GM23338 (cell line): Measurements from ENCODE around the gene MRPL37. TPM values are rescaled to one million over a fixed set of nuclear protein-coding genes. Genes with fewer than 3 reads are reported as not detected.

Experiments used
- ATAC-seq: fragments of 200-7000 bp; cut with Tn5 transposase; 3 replicates; pipeline ENCODE4 v1.9.1; 2020
- DNase-seq: peaks from one replicate; pipeline ENCODE4 v3.0.0-alpha.2; 2015; ENCODE audit warnings: low spot score
- H2AFZ ChIP-seq: fragments of 200-600 bp; sonication (generic); 2 replicates; pipeline ENCODE4 v1.8.0; 2016; ENCODE audit warnings: antibody characterized with exemption, mild to moderate bottlenecking, moderate library complexity
- H3F3A ChIP-seq: fragments of 200-600 bp; sonication (generic); replicated peaks from 2 replicates; pipeline ENCODE4 v1.8.0; 2017; ENCODE audit warnings: antibody characterized with exemption, mixed run types, low read depth
- H3K27ac ChIP-seq: fragments of 200-600 bp; sonication (generic); 2 replicates; pipeline ENCODE4 v1.6.1; 2016; ENCODE audit warnings: low read depth
- H3K27me3 ChIP-seq: fragments of 200-600 bp; sonication (generic); 2 replicates; pipeline ENCODE4 v1.8.0; 2016; ENCODE audit warnings: mild to moderate bottlenecking, mixed run types, moderate library complexity; ENCODE audit not compliant: insufficient read depth
- H3K36me3 ChIP-seq: fragments of 200-600 bp; sonication (generic); 2 replicates; pipeline ENCODE4 v1.8.0; 2016; ENCODE audit warnings: mild to moderate bottlenecking; ENCODE audit not compliant: insufficient read depth
- H3K4me1 ChIP-seq: fragments of 200-600 bp; sonication (generic); 2 replicates; pipeline ENCODE4 v1.8.0; 2016; ENCODE audit warnings: mild to moderate bottlenecking, moderate library complexity; ENCODE audit not compliant: insufficient read depth
- H3K4me2 ChIP-seq: fragments of 200-600 bp; sonication (generic); 2 replicates; pipeline ENCODE4 v1.7.1; 2017; ENCODE audit warnings: mixed run types
- H3K4me3 ChIP-seq: fragments of 200-600 bp; sonication (generic); 2 replicates; pipeline ENCODE4 v1.6.1; 2016; ENCODE audit warnings: mixed run types
- H3K79me2 ChIP-seq: fragments of 200-600 bp; sonication (generic); replicated peaks from 2 replicates; pipeline ENCODE4 v1.8.0; 2017; ENCODE audit warnings: mild to moderate bottlenecking; ENCODE audit not compliant: insufficient read depth
- H3K9me2 ChIP-seq: fragments of 200-600 bp; sonication (generic); 2 replicates; pipeline ENCODE4 v1.8.0; 2017; ENCODE audit not compliant: insufficient read depth
- H4K20me1 ChIP-seq: fragments of 200-600 bp; sonication (generic); replicated peaks from 2 replicates; pipeline ENCODE4 v1.8.0; 2017; ENCODE audit warnings: mild to moderate bottlenecking; ENCODE audit not compliant: insufficient read depth
- H3K27ac Mint-ChIP-seq: 2 replicates; pipeline ENCODE4 v1.8.0; 2020; ENCODE audit warnings: inconsistent platforms, mild to moderate bottlenecking, moderate library complexity, mixed read lengths
- H3K27me3 Mint-ChIP-seq: 3 replicates; pipeline ENCODE4 v1.8.0; 2022; ENCODE audit warnings: low read depth, mild to moderate bottlenecking, moderate library complexity, mixed read lengths, inconsistent platforms; ENCODE audit not compliant: insufficient read depth, poor library complexity
- H3K36me3 Mint-ChIP-seq: 3 replicates; pipeline ENCODE4 v1.8.0; 2021; ENCODE audit warnings: low read depth, mild to moderate bottlenecking, inconsistent platforms, moderate library complexity, mixed read lengths
- H3K4me1 Mint-ChIP-seq: 3 replicates; pipeline ENCODE4 v1.8.0; 2020; ENCODE audit warnings: mild to moderate bottlenecking, inconsistent platforms, mixed read lengths
- H3K4me3 Mint-ChIP-seq: 3 replicates; pipeline ENCODE4 v1.8.0; 2021; ENCODE audit warnings: moderate library complexity, mild to moderate bottlenecking, inconsistent platforms, mixed read lengths
- H3K9me3 Mint-ChIP-seq: 3 replicates; pipeline ENCODE4 v1.8.0; 2020; ENCODE audit warnings: moderate library complexity, mild to moderate bottlenecking, inconsistent platforms, mixed read lengths
- EZH2phosphoT487 ChIP-seq: fragments of 200-600 bp; sonication (generic); IDR thresholded peaks from one replicate; pipeline ENCODE4 v1.8.1; 2018; ENCODE audit warnings: antibody characterized with exemption; ENCODE audit not compliant: unreplicated experiment
- JUNB ChIP-seq: IDR thresholded peaks from one replicate; pipeline ENCODE4 v1.6.1; 2016; ENCODE audit warnings: antibody characterized with exemption; ENCODE audit not compliant: unreplicated experiment
- POLR2AphosphoS5 ChIP-seq: IDR thresholded peaks from 2 replicates; pipeline ENCODE4 v1.6.1; 2016; ENCODE audit warnings: antibody characterized with exemption, low read depth
- ZNF114 ChIP-seq: fragments of 250-450 bp; sonication (Bioruptor Pico); IDR thresholded peaks from 2 replicates; pipeline ENCODE4 v1.5.0; 2020; ENCODE audit warnings: mild to moderate bottlenecking, moderate library complexity
- polyA plus RNA-seq: library from polyadenylated mRNA; unstranded; fragments of >200 nt; fragmentation: Nextera tagmentation; extraction: Ambion mirVana; gene quantifications from 2 replicates; pipeline ENCODE4 v1.2.1, GENCODE V29; 2016
- total RNA-seq: library from RNA; depleted of rRNA; stranded (reverse); fragments of >200 nt; shearing (Covaris generic); gene quantifications from 2 replicates; pipeline ENCODE4 v1.2.3, GENCODE V29; 2014
- TF ChIP-seq, protein P1 (sequence below): fragments of 250-450 bp; sonication (Bioruptor Pico); IDR thresholded peaks from 2 replicates; pipeline ENCODE4 v1.5.0; 2020; ENCODE audit warnings: mild to moderate bottlenecking, moderate library complexity
- TF ChIP-seq, protein P2 (sequence below), 2 experiments: fragments of 200-600 bp in 1 of 2; sonication (generic) in 1 of 2; conservative IDR thresholded peaks; 2 replicates each; pipeline versions ENCODE4 v1.5.1 to v1.6.1; 2016 to 2017; ENCODE audit warnings: antibody characterized with exemption in 2 of 2, low read depth in 2 of 2, mild to moderate bottlenecking in 2 of 2, moderate library complexity in 1 of 2
- TF ChIP-seq, protein P3 (sequence below): IDR thresholded peaks from 2 replicates; pipeline ENCODE4 v1.6.1; 2016; ENCODE audit warnings: antibody characterized with exemption

MRPL37 gene
- total and polyA plus RNA-seq, 2 experiments from 2014 or later: 130 to 155 TPM

DNA sequence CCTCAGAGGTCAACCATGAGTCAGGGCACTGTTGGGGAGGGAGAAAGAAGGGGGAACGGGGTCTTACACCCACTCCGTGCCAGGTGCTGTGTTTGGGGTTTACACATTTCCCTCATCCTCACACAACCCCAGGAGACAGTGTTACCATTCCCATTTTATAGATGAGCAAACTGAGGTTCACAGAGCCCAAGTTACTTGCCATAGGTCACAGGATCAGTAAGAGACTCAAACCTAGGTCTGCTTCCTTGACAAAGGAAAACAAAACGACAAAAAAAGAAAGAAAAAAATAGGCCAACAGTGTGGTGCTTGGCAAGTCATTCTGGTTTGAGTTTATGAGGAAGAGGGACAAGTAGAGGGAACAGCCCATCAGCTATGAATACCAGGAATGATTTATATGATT is 30.9 kb upstream of the MRPL37 start (continued):
- TF ChIP-seq, protein P1, sequence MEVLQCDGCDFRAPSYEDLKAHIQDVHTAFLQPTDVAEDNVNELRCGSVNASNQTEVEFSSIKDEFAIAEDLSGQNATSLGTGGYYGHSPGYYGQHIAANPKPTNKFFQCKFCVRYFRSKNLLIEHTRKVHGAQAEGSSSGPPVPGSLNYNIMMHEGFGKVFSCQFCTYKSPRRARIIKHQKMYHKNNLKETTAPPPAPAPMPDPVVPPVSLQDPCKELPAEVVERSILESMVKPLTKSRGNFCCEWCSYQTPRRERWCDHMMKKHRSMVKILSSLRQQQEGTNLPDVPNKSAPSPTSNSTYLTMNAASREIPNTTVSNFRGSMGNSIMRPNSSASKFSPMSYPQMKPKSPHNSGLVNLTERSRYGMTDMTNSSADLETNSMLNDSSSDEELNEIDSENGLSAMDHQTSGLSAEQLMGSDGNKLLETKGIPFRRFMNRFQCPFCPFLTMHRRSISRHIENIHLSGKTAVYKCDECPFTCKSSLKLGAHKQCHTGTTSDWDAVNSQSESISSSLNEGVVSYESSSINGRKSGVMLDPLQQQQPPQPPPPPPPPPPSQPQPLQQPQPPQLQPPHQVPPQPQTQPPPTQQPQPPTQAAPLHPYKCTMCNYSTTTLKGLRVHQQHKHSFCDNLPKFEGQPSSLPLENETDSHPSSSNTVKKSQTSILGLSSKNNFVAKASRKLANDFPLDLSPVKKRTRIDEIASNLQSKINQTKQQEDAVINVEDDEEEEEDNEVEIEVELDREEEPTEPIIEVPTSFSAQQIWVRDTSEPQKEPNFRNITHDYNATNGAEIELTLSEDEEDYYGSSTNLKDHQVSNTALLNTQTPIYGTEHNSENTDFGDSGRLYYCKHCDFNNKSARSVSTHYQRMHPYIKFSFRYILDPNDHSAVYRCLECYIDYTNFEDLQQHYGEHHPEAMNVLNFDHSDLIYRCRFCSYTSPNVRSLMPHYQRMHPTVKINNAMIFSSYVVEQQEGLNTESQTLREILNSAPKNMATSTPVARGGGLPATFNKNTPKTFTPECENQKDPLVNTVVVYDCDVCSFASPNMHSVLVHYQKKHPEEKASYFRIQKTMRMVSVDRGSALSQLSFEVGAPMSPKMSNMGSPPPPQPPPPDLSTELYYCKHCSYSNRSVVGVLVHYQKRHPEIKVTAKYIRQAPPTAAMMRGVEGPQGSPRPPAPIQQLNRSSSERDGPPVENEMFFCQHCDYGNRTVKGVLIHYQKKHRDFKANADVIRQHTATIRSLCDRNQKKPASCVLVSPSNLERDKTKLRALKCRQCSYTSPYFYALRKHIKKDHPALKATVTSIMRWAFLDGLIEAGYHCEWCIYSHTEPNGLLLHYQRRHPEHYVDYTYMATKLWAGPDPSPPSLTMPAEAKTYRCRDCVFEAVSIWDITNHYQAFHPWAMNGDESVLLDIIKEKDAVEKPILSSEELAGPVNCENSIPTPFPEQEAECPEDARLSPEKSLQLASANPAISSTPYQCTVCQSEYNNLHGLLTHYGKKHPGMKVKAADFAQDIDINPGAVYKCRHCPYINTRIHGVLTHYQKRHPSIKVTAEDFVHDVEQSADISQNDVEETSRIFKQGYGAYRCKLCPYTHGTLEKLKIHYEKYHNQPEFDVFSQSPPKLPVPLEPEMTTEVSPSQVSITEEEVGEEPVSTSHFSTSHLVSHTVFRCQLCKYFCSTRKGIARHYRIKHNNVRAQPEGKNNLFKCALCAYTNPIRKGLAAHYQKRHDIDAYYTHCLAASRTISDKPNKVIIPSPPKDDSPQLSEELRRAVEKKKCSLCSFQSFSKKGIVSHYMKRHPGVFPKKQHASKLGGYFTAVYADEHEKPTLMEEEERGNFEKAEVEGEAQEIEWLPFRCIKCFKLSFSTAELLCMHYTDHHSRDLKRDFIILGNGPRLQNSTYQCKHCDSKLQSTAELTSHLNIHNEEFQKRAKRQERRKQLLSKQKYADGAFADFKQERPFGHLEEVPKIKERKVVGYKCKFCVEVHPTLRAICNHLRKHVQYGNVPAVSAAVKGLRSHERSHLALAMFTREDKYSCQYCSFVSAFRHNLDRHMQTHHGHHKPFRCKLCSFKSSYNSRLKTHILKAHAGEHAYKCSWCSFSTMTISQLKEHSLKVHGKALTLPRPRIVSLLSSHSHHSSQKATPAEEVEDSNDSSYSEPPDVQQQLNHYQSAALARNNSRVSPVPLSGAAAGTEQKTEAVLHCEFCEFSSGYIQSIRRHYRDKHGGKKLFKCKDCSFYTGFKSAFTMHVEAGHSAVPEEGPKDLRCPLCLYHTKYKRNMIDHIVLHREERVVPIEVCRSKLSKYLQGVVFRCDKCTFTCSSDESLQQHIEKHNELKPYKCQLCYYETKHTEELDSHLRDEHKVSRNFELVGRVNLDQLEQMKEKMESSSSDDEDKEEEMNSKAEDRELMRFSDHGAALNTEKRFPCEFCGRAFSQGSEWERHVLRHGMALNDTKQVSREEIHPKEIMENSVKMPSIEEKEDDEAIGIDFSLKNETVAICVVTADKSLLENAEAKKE (CRISPR knock-in tag): no peak
- no peak for TF ChIP-seq EZH2phosphoT487

DNA sequence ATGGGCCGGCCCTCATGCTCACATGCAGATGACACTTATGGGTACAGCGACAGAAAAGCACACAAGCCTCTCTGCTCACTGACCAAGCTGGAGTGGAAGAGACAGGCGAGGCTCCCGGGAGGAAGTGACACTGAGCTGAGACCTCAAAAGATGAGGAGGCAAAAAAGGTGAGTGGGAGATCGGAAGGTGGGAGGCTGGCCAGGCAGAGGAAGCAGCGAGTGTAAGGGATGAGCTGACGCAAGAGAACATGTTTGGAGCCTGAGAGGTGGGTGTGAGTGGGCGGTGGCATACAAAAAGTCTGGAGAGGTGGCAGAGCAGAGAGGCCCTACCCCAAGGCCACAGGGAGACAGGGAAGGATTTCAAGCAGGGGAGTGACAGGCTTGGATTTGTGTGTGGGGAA is 29.0 kb upstream of the MRPL37 start:
- H4K20me1 ChIP-seq: no peaks in the 10 kb centered on the region
- H3K27ac ChIP-seq: no peak overlapping the region
- H3K36me3 Mint-ChIP-seq: no peaks in the 10 kb centered on the region
- H3K27me3 Mint-ChIP-seq: peaks cover 4% of the 10 kb centered on the region
- no peak overlapping the region for H3K4me2 ChIP-seq
- no peaks in the 10 kb centered on the region for H3K36me3 ChIP-seq
- peaks cover 4% of the 10 kb centered on the region; the same call in 1 of the 3 replicates for H3K4me1 Mint-ChIP-seq
- DNase-seq: no peak
- no peak overlapping the region for H3K27ac Mint-ChIP-seq
- H3K27me3 ChIP-seq: no peaks in the 10 kb centered on the region
- no peak overlapping the region for H3K4me3 ChIP-seq
- no peaks in the 10 kb centered on the region for H3F3A ChIP-seq
- no peak for ATAC-seq
- H3K4me3 Mint-ChIP-seq: no peak overlapping the region
- no peaks in the 10 kb centered on the region for H3K79me2 ChIP-seq
- no peak overlapping the region for H2AFZ ChIP-seq
- TF ChIP-seq, protein P2, sequence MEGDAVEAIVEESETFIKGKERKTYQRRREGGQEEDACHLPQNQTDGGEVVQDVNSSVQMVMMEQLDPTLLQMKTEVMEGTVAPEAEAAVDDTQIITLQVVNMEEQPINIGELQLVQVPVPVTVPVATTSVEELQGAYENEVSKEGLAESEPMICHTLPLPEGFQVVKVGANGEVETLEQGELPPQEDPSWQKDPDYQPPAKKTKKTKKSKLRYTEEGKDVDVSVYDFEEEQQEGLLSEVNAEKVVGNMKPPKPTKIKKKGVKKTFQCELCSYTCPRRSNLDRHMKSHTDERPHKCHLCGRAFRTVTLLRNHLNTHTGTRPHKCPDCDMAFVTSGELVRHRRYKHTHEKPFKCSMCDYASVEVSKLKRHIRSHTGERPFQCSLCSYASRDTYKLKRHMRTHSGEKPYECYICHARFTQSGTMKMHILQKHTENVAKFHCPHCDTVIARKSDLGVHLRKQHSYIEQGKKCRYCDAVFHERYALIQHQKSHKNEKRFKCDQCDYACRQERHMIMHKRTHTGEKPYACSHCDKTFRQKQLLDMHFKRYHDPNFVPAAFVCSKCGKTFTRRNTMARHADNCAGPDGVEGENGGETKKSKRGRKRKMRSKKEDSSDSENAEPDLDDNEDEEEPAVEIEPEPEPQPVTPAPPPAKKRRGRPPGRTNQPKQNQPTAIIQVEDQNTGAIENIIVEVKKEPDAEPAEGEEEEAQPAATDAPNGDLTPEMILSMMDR (conservative IDR thresholded peaks at IDR 0.05; ENCODE audit: low read depth in 2 of 2): no peak
- TF ChIP-seq JUNB (no peak), POLR2AphosphoS5 (no peak), ZNF114 (CRISPR knock-in tag) (no peak)
- TF ChIP-seq, protein P1 (CRISPR knock-in tag): no peak
- TF ChIP-seq, protein P3, sequence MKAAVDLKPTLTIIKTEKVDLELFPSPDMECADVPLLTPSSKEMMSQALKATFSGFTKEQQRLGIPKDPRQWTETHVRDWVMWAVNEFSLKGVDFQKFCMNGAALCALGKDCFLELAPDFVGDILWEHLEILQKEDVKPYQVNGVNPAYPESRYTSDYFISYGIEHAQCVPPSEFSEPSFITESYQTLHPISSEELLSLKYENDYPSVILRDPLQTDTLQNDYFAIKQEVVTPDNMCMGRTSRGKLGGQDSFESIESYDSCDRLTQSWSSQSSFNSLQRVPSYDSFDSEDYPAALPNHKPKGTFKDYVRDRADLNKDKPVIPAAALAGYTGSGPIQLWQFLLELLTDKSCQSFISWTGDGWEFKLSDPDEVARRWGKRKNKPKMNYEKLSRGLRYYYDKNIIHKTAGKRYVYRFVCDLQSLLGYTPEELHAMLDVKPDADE: no peak
- H3K9me2 ChIP-seq: no peaks in the 10 kb centered on the region
- H3K9me3 Mint-ChIP-seq: no peaks in the 10 kb centered on the region
- H3K4me1 ChIP-seq: no peaks in the 10 kb centered on the region
